ENCODE results near the gene IL26. TPM values are rescaled to one million over a fixed set of nuclear protein-coding genes. Genes with fewer than 3 reads are reported as not detected.

Gene IL26
- 0.67 to 2.5 TPM in 2 of 3 replicates, not detected in the other for total RNA-seq
- long read RNA-seq, partial matches to known transcripts: 0 of 4 reads
- long read RNA-seq, other reads (novel, unspliced or antisense): 0 of 4 reads

DNA sequence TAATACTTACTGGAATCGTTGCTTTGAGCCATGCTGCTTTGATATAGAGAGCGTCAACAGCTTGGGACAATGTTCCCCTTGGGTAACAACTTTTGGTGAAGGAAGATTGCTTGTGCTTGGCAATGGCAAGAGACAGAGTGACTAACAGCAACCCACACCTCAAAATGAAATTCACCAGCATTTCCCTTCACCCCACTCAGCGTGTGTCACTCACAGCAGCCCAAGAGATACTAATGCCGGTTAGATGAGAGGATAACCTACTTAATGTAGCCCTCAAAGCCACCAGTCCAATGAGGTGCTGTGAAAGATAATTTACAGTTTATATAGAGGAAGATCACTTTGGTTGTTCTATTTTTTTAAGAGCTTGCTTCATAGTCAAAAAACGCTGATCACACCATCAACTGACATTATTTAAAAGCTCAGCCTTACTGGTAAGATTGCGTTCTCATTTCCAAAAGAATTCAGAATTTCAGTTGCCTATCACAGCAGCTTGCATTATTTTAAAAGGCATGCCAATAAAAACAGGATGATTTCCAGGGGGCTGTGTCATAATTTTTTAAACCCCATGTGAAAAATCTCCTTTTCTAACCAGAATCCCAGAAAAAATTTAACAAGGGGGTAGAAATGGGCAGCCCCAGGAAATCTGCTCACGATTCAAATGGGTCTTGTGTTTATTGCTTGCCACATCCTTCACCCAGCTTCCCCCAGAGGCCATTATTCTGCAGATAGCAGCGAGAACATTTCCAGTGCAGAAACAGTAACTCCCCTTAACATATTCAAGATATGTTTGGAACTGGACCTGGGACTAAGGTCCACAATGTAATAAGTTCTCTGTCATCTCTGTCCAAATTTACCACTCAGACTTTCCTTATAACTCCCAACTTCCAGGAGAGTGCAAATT lies at the start of gene IL26:
Gene IL26, minus strand, starts transcription at position 235 of the 901 bp plus-strand sequence. Its CDS starts 54 bp downstream, at position 181.
- peaks cover 9% of the 10 kb centered on the region for H3K9me3 Mint-ChIP-seq (ENCODE audit: low read depth)
- peak within 1 kb of the TSS; percentile 86 for H3K27ac Mint-ChIP-seq (ENCODE audit: unreplicated experiment)
- peaks cover 45% of the 10 kb centered on the region for H3K4me1 Mint-ChIP-seq (ENCODE audit: low read depth)
- no peak for TF ChIP-seq CTCF (IDR thresholded peaks at IDR 0.05)
- DNase-seq (ENCODE audit: low spot score): no peak
- no peaks in the 10 kb centered on the region for H3K36me3 Mint-ChIP-seq (ENCODE audit: low read depth)
- no peak within 1 kb of the TSS for H3K4me3 Mint-ChIP-seq (ENCODE audit: unreplicated experiment)
- H3K27me3 Mint-ChIP-seq (ENCODE audit: low read depth): no peaks in the 10 kb centered on the region

DNA sequence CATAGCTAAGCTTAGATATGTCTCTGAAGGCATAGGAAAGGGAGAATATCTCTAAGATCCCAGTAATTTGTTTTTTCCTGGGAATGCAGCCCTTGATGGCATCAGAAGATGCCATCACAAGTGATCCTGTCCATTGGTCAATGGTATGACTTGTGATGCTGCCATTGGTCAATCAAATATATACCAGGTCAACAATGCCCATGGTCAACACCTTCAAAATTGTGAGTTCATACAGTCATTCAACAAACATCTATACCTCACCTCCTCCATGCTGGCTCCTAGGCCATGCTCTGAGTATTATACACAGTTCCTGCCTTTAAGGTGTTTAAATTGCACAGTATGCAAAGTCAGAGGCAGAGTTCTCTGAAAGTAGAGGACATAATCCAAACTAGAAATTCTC lies 47.1 kb upstream of the IL26 start:
- no peak for TF ChIP-seq CTCF (IDR thresholded peaks at IDR 0.05)
- no peak overlapping the region for H3K4me3 Mint-ChIP-seq (ENCODE audit: unreplicated experiment)
- no peaks in the 10 kb centered on the region for H3K9me3 Mint-ChIP-seq (ENCODE audit: low read depth)
- no peak for DNase-seq (ENCODE audit: low spot score)
- peaks cover 42% of the 10 kb centered on the region for H3K4me1 Mint-ChIP-seq (ENCODE audit: low read depth)
- H3K36me3 Mint-ChIP-seq (ENCODE audit: low read depth): no peaks in the 10 kb centered on the region
- H3K27me3 Mint-ChIP-seq (ENCODE audit: low read depth): no peaks in the 10 kb centered on the region
- no peak overlapping the region for H3K27ac Mint-ChIP-seq (ENCODE audit: unreplicated experiment)

- H3K27ac Mint-ChIP-seq (ENCODE audit: unreplicated experiment): peak overlapping the region; percentile 82
- no peak overlapping the region for H3K4me3 Mint-ChIP-seq (ENCODE audit: unreplicated experiment)
- H3K27me3 Mint-ChIP-seq (ENCODE audit: low read depth): no peaks in the 10 kb centered on the region
- DNase-seq (ENCODE audit: low spot score): no peak
- no peak for TF ChIP-seq CTCF (IDR thresholded peaks at IDR 0.05)
- peaks cover 50% of the 10 kb centered on the region for H3K4me1 Mint-ChIP-seq (ENCODE audit: low read depth)
- H3K36me3 Mint-ChIP-seq (ENCODE audit: low read depth): no peaks in the 10 kb centered on the region
- no peaks in the 10 kb centered on the region for H3K9me3 Mint-ChIP-seq (ENCODE audit: low read depth)
Observed at GRCh38 chr12:68271346-68271745, 45.7 kb upstream of the IL26 start.

DNA sequence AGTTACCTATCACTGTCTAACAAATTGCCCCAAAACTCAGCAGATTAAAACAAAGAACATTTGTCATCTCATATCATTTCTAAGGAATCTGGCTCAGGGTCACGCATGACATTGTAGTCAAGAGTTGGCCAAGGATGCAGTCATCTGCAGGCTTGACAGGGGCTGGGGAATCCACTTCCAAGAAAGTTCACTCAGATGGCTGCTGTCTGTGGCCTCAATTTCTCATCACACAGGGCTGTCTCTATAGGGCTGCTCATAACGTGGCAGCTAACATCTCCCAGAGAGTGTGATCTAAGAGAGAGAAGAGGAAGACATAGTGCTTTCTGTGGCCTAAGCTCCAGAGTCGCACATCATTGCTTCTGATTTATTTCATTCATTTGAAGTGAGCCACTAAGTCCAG lies 44.7 kb upstream of the IL26 start:
- Mint-ChIP-seq H3K27ac (ENCODE audit: unreplicated experiment) (peak overlapping the region; percentile 97), H3K27me3 (ENCODE audit: low read depth) (no peaks in the 10 kb centered on the region), H3K4me1 (ENCODE audit: low read depth) (peaks cover 57% of the 10 kb centered on the region), H3K9me3 (ENCODE audit: low read depth) (no peaks in the 10 kb centered on the region), H3K4me3 (ENCODE audit: unreplicated experiment) (no peak overlapping the region), H3K36me3 (ENCODE audit: low read depth) (no peaks in the 10 kb centered on the region)
- DNase-seq (ENCODE audit: low spot score): no peak
- no peak for TF ChIP-seq CTCF (IDR thresholded peaks at IDR 0.05)

DNA sequence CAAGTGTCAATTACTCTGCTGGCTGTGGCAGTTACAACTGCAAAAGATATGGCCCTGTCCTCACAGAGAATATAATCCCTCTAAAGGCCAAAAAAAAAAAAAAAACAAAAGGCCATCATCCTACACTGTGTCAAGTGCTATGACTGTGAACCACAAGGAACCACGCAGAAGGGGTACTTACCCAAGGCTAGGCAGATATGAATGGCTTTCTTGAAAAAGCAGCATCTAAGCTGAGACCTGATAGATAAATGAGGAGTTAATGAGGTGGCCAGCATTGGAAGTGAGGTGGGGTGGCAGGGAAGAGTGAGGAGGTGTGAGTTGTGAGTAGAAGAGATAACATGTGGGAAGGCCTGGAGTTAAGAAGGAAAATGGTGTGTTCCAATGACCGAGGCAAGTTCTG lies 44.2 kb upstream of the IL26 start:
- no peak for TF ChIP-seq CTCF (IDR thresholded peaks at IDR 0.05)
- no peaks in the 10 kb centered on the region for H3K36me3 Mint-ChIP-seq (ENCODE audit: low read depth)
- H3K9me3 Mint-ChIP-seq (ENCODE audit: low read depth): no peaks in the 10 kb centered on the region
- H3K4me1 Mint-ChIP-seq (ENCODE audit: low read depth): peaks cover 63% of the 10 kb centered on the region
- no peak for DNase-seq (ENCODE audit: low spot score)
- H3K4me3 Mint-ChIP-seq (ENCODE audit: unreplicated experiment): no peak overlapping the region
- peak overlapping the region; percentile 97 for H3K27ac Mint-ChIP-seq (ENCODE audit: unreplicated experiment)
- no peaks in the 10 kb centered on the region for H3K27me3 Mint-ChIP-seq (ENCODE audit: low read depth)

All from chondrocyte (in vitro differentiated cells).